ENCODE measurements around the gene TULP3. TPM values are rescaled to one million over a fixed set of nuclear protein-coding genes. Genes with fewer than 3 reads are reported as not detected.
"Not testable (repeated sequence)": the region's sequence is repeated elsewhere in the genome, so short reads cannot be mapped to it uniquely, and the experiment has no call there.

The TULP3 gene
- total and polyA plus RNA-seq, 10 of the 15 experiments (the other 5 are each of a cell fraction or from before 2014, with no cell fraction given) = 3.1 to 10.4 (median 8.1) TPM

DNA sequence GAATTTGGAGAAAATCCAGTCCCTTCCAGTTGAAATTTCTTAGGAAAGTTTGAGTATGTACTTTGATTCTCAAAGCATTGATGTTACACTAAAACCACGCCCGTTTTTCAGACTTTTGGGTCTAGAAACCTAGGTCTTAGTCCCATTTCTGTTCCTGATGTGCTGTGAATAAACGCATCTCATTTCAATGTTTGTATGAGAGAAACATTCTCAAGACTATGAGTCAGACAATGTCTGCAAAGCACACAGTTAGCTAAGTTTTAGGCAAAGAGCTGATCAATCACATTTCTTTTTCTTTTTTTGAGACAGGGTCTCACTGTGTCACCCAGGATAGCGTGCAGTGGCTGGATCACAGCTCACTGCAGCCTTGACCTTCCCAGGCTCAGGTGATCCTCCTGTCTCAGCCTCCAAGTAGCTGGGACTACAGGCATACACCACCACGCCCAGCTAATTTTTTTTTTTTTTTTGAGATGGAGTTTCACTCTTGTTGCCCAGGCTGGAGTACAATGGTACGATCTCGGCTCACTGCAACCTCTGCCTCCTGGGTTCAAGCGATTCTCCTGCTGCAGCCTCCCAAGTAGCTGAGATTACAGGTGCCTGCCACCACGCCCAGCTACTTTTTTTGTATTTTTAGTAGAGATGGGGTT is 21.6 kb upstream of the TULP3 start:
- WGBS (ENCODE audit: insufficient coverage, insufficient replicate concordance, low lambda C conversion rate, missing lambda C conversion rate) = 99% methylated on average over 9 of the region's 9 CpGs
- not testable (repeated sequence) for DNase-seq (ENCODE audit: low read depth, low spot score)

GRCh38 chr12:2876431-2877046 is 14.2 kb upstream of the TULP3 start:
- ChIA-PET CTCF (no interaction called here), SMC1A (ENCODE audit: uncharacterized antibody, unreplicated experiment) (interaction anchor here (0.8 kb wide), 1 partner anchor 80 kb away, joined by 3 read pairs; no protein-coding TSS in a partner anchor), POLR2A (interaction anchor here (1.1 to 1.4 kb wide), 2 partner anchors 10 to 14 kb away, joined by 4 to 7 read pairs; partner anchors contain the start of gene TULP3), RAD21 (ENCODE audit: unreplicated experiment) (no interaction called here)
- Histone ChIP-seq H3K4me1 (ENCODE audit: control insufficient read depth, insufficient read depth, low read length) (peaks cover 11% of the 10 kb centered on the region), H3K4me2 (ENCODE audit: control insufficient read depth, insufficient read depth) (peak overlapping the region; percentile 92), H3K79me2 (ENCODE audit: control insufficient read depth, insufficient read depth, low read length) (peaks cover 74% of the 10 kb centered on the region), H3K9ac (ENCODE audit: control insufficient read depth, insufficient read depth, low read length) (peak overlapping the region; percentile 100), H3K27me3 (replicated peaks in 1 of 2; ENCODE audit: control insufficient read depth in 2 of 2, insufficient read depth in 2 of 2, low read length in 1 of 2) (no peaks in the 10 kb centered on the region), H3K27ac (ENCODE audit: control insufficient read depth, insufficient read depth) (peak overlapping the region; percentile 98), H3K36me3 (ENCODE audit: control insufficient read depth in 2 of 2, insufficient read depth in 2 of 2, low read length in 1 of 2) (peaks cover 0 to 5% of the 10 kb centered on the region in 2 experiments; a peak in 2 of 4 replicates), H3K4me3 (peak overlapping the region; percentile 93), H2AFZ (ENCODE audit: control insufficient read depth, low read depth, low read length) (peak overlapping the region; percentile 85), H4K20me1 (ENCODE audit: control insufficient read depth, insufficient read depth) (no peaks in the 10 kb centered on the region), H3K9me3 (replicated peaks; ENCODE audit: control insufficient read depth, insufficient read depth, low read length) (no peaks in the 10 kb centered on the region)
- 0% methylated on average over 34 of the region's 38 CpGs for WGBS (ENCODE audit: insufficient coverage, insufficient replicate concordance, low lambda C conversion rate, missing lambda C conversion rate)
- no TSS peak for BruUV-seq (replicated peaks)
- FAIRE-seq = no peak
- intact Hi-C loops (cut with micrococcal nuclease; ENCODE audit: unreplicated experiment) (loop anchor here (2.0 kb wide), 1 partner anchor 64 kb away; the partner anchor contains the start of gene ITFG2), in situ Hi-C loops (cut with MboI) (no loop called here)
- no peak for TF ChIP-seq MXI1 (IDR thresholded peaks at IDR 0.05; ENCODE audit: low read depth, low read length)
- TF ChIP-seq YY1 (IDR thresholded peaks at IDR 0.05; ENCODE audit: low read depth, low read length) = peak; percentile 2; the same call in 1 of the 2 replicates
- TF ChIP-seq KDM1A (IDR thresholded peaks at IDR 0.05; ENCODE audit: borderline replicate concordance) = no peak
- TF ChIP-seq POU2F2 (IDR thresholded peaks at IDR 0.05; ENCODE audit: borderline replicate concordance, low read depth, low read length) = no peak
- TF ChIP-seq, protein P1, sequence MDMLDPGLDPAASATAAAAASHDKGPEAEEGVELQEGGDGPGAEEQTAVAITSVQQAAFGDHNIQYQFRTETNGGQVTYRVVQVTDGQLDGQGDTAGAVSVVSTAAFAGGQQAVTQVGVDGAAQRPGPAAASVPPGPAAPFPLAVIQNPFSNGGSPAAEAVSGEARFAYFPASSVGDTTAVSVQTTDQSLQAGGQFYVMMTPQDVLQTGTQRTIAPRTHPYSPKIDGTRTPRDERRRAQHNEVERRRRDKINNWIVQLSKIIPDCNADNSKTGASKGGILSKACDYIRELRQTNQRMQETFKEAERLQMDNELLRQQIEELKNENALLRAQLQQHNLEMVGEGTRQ (IDR thresholded peaks at IDR 0.05; ENCODE audit: borderline replicate concordance, low read depth, low read length) = no peak
- TF ChIP-seq LARP7 (IDR thresholded peaks at IDR 0.05) = peak; percentile 35; the same call in 1 of the 2 replicates
- no peak for DNase-seq (ENCODE audit: low read depth, low spot score)
- ATAC-seq = peak; percentile 69

More for the DNA sequence above, 21.6 kb upstream of the TULP3 start:
- intact Hi-C loops (cut with micrococcal nuclease; ENCODE audit: unreplicated experiment); H3K9me3 ChIP-seq (replicated peaks; ENCODE audit: control insufficient read depth, insufficient read depth, low read length); H3K27ac ChIP-seq (ENCODE audit: control insufficient read depth, insufficient read depth); H3K27me3 ChIP-seq (replicated peaks in 1 of 2; ENCODE audit: control insufficient read depth in 2 of 2, insufficient read depth in 2 of 2, low read length in 1 of 2); H3K9ac ChIP-seq (ENCODE audit: control insufficient read depth, insufficient read depth, low read length); H3K79me2 ChIP-seq (ENCODE audit: control insufficient read depth, insufficient read depth, low read length); H3K4me2 ChIP-seq (ENCODE audit: control insufficient read depth, insufficient read depth); H2AFZ ChIP-seq (ENCODE audit: control insufficient read depth, low read depth, low read length); H3K4me3 ChIP-seq; H3K4me1 ChIP-seq (ENCODE audit: control insufficient read depth, insufficient read depth, low read length); in situ Hi-C loops (cut with MboI); ATAC-seq; FAIRE-seq; BruUV-seq (replicated peaks); POLR2A ChIA-PET; H4K20me1 ChIP-seq (ENCODE audit: control insufficient read depth, insufficient read depth): not testable (repeated sequence)
- CTCF ChIA-PET = interaction anchor here (0.6 to 2.7 kb wide), 2 partner anchors 9 to 25 kb away, joined by 3 to 13 read pairs; partner anchors contain the start of genes FOXM1 and RHNO1
- RAD21 ChIA-PET (ENCODE audit: unreplicated experiment) = interaction anchor here (0.6 kb wide), 1 partner anchor 282 kb away, joined by 3 read pairs; no protein-coding TSS in a partner anchor
- peaks cover 26 to 28% of the 10 kb centered on the region in 2 experiments for H3K36me3 ChIP-seq (ENCODE audit: control insufficient read depth in 2 of 2, insufficient read depth in 2 of 2, low read length in 1 of 2)
- SMC1A ChIA-PET (ENCODE audit: uncharacterized antibody, unreplicated experiment) = interaction anchor here (1.6 kb wide), 1 partner anchor 9 kb away, joined by 4 read pairs; the partner anchor contains the start of genes FOXM1 and RHNO1
